GM04504 (cell line): ENCODE results near the gene TMCO6.
A peak's percentile ranks its signal among the peaks of the same experiment; 100 is the strongest.

Experiments
- DNase-seq: peaks from one replicate; pipeline ENCODE4 v3.0.0-alpha.2; 2012; ENCODE audit warnings: low read depth

Gene TMCO6

GRCh38 chr5:140673187-140673976 lies 34.1 kb downstream of the TMCO6 start, which contains the start of gene DND1:
DND1 (minus strand) TSS chr5:140673576; CDS start chr5:140673542, 34 bp downstream.
- DNase-seq: no peak

DNA sequence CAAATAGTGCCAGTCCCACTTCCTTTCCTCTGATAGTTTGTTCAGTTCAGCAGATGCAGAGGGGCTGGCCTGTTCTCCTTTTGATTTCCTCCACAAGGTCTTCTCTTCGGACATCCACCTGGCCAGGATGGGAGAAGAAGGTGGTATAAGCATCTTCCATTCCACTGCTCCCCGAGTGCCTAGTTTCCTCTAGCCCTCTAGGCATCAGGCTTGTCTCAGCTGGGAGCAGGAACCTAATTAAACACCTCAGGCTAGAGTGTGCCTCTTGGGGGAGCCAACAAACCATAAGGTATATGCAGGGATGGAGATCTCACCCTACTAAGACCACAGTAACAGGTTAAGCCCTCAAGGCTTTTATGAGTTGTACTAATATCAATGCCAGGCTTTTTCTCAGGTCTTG lies 35.0 kb downstream of the TMCO6 start:
- DNase-seq: no peak

DNA sequence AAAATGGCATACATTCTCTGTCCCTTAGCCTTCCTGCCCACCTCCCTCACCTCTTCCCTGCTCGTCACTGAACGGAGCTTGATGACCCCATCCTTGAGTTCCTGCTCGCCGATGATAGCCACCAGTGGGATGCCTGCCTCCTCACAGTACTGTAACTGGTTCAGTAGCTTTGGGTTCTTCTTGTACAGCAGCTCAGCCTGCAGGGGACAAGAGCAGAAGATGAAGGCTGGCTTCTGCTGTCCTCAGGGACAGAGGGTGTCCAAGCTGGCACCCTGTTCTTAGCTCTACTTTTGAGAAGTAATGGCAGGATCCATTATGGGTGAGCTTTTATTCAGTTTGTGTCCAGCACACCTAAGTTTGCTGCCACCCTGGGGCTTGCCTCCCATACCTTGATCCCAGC lies 35.4 kb downstream of the TMCO6 start:
- DNase-seq: no peak

- DNase-seq: no peak
Measured at GRCh38 chr5:140677947-140678346, 38.7 kb downstream of the TMCO6 start.

- no peak for DNase-seq
Measured at GRCh38 chr5:140678993-140679392, 39.7 kb downstream of the TMCO6 start.

DNA sequence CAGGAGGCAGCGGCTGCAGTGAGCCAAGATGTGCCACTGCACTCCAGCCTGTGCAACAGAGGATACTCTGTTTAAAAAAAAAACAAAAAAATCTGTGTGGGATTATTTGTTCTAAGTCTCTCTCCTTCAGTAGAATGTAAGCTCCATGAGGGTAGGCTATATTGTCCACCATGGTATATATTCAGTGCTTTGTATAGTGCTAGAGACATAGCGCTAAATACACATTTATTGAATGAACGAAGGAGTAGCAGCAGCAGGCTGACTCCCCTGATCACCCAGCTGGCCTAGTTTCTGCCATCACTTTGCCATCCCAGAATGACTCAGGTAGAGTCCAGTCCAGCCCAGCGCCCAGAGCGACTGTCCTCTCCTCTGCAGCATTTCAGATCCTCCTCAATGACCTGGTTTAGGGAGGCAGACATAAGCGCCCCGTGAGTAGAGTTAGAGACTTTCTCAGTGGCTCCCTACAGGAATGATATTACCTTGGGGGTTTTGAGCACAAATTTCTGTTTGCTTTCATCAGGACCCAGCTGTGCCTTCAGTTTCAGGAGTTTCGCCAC lies 51.2 kb downstream of the TMCO6 start:
- no peak for DNase-seq

DNA sequence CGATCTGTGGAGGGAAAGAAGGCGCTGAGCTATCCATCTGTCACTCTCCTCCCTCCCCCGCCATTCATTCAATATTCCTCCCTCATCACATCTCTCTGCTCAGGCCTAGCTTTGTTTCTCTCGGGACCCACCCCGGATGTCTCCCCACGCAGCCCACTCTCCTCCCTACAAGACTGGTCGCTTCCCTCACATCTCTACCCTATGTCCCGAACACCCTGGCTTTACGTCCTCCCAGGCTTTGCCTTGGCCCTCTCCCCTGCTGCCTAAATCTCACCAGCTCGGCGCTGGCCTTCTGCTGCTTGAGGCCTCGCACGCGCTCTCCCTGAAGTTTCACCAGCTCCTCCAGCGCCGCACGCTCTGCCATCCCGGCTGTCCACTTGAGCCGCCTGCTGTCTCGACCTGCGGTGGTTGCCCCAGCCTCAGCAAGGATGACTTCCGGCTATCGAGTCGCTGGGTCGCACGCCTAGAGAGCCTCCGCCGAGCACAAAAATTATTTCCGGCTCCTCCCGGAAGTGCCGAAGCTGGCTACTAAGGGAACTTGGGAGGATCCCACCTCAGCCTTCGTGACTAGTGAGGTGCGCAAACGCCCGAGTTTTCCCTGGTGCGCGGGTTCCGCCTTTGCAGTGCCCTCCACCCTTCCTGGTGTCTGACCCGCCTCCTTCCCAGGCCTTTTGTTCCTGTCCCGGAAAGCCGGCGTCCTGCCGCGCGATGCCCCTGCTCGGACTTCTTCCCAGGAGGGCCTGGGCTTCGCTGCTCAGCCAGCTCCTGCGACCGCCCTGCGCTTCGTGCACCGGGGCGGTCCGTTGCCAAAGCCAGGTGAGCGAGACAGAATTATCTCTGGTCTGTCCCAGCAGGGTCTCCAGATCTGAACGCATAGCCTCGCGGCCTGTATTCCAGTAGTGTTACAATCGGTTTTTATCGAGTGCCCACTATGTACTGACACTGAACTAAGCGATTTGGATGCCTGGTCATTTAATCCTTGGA lies 52.0 kb downstream of the TMCO6 start, which contains the start of the genes HARS1 and HARS2:
Gene HARS1, minus strand, starts transcription at position 430 of the 984 bp plus-strand sequence. Its CDS starts 66 bp downstream, at position 364.
Gene HARS2, plus strand, starts transcription at position 515 of the 984 bp plus-strand sequence. Its CDS starts 194 bp downstream, at position 709.
- DNase-seq: peak; percentile 90

DNA sequence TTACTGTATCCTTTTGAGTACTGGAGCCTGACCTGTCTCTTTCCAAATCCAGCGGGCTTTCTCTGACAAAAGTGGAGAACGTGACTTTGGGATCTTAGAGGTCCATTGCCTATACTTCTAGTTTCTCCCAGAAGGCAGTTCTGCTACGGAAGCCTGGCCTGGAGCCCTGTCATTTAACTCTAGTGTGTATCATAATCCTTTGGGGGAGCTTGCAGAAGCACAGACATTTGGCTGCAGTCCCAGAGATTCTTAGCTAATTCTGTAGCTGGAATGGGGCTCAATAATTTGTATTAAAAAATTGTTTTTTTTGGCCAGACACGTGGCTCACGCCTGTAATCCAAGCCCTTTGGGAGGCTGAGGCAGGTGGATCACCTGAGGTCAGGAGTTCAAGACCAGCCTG lies 55.0 kb downstream of the TMCO6 start:
- DNase-seq: no peak
